Gastrocnemius medialis (tissue), 4 donors: ENCODE measurements around the gene KCNH3. TPM values are rescaled to one million over a fixed set of nuclear protein-coding genes. Genes with fewer than 3 reads are reported as not detected.

ENCODE experiments used
- ATAC-seq, 2 donors: fragments of 150-250 bp; one replicate each; pipeline ENCODE4 v1.9.1; 2016
- DNase-seq, 2 donors: peaks; one replicate each; pipeline ENCODE4 v3.0.0-alpha.2; 2019
- H3K27ac ChIP-seq, 4 donors: fragments of 200-600 bp; sonication (generic); 1 replicate in 1 of 4; 2 replicates in 3 of 4; pipeline ENCODE4 v1.5.1; 2016 to 2018; ENCODE audit warnings: mild to moderate bottlenecking in 2 of 4, moderate library complexity in 1 of 4
- H3K27me3 ChIP-seq, 3 donors: fragments of 200-600 bp; sonication (generic) in 2 of 3; 1 replicate in 1 of 3; 2 replicates in 2 of 3; pipeline versions ENCODE4 v1.5.1 to v1.6.0; 2016 to 2019; ENCODE audit warnings: mild to moderate bottlenecking in 1 of 3, moderate library complexity in 1 of 3
- H3K36me3 ChIP-seq, 2 donors: fragments of 200-600 bp; sonication (generic) in 1 of 2; one replicate each; pipeline ENCODE4 v1.5.1; 2017 to 2018
- H3K4me1 ChIP-seq, 2 donors: fragments of 200-600 bp; sonication (generic) in 1 of 2; one replicate each; pipeline ENCODE4 v1.5.1; 2016 to 2017; ENCODE audit warnings: mild to moderate bottlenecking in 2 of 2
- H3K4me3 ChIP-seq, 4 donors: fragments of 200-600 bp; sonication (generic) in 3 of 4; 1 replicate in 1 of 4; 2 replicates in 3 of 4; pipeline ENCODE4 v1.5.1; 2016 to 2019; ENCODE audit warnings: mild to moderate bottlenecking in 2 of 4
- H3K9me3 ChIP-seq, 3 donors: fragments of 200-600 bp; sonication (generic) in 2 of 3; 1 replicate in 1 of 3; 2 replicates in 2 of 3; pipeline ENCODE4 v1.5.1; 2016 to 2019
- POLR2A ChIP-seq, 2 donors: fragments of 450-650 bp; IDR thresholded peaks; one replicate each; pipeline ENCODE4 v1.6.1; 2017; ENCODE audit warnings: antibody characterized with exemption in 2 of 2, mild to moderate bottlenecking in 2 of 2, moderate library complexity in 2 of 2
- in situ Hi-C, 4 donors: fragments of 200-750 bp; cut with MboI; loops; one replicate each; pipeline versions ENCODE4 v1.15.0 to v1.8.0; 2017; ENCODE audit warnings: low sequenced_read_pairs in 4 of 4
- intact Hi-C: fragments of 100-400 bp; cut with DNase I; formaldehyde crosslinking; loops from one replicate; pipeline ENCODE4 v1.15.1; 2023; ENCODE audit warnings: low total_unique reads
- total RNA-seq, 4 donors: library from RNA; depleted of rRNA; stranded (reverse); fragments of >200 nt; gene quantifications; one replicate each; pipeline versions ENCODE4 v1.1.0 to v1.2.3, GENCODE V29; 2016
- TF ChIP-seq, protein P1 (sequence below), 5 experiments: fragments of 450-650 bp in 3 of 5; fragments of 200-600 bp in 2 of 5; sonication (generic) in 2 of 5; IDR thresholded peaks in 4 of 5; conservative IDR thresholded peaks in 1 of 5; 1 replicate in 4 of 5; 2 replicates in 1 of 5; pipeline ENCODE4 v1.5.1; 2016 to 2019; ENCODE audit warnings: antibody characterized with exemption in 5 of 5, mild to moderate bottlenecking in 3 of 5, moderate library complexity in 3 of 5

Gene KCNH3
- total RNA-seq, 4 donors from 2014 or later: not detected

DNA sequence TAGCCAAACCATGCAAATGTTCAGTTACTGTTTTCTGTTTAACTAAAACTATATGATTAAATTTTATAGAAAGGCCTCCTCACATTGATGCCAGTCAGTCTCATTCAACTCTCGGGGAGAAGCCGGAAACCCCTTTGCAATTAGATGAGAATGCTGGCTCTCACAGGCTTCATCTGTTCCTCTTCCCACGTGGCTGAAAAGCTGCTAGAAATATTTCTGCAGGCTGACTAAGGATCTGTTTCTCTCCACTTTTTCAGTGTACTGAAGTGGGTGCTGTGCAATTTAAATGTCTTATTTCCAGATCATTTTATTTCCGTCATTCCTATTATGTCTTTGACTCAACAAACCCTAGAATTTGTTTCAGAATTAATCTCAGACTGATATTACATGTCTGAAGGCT, 17.4 kb upstream of the KCNH3 start:
- TF ChIP-seq POLR2A (IDR thresholded peaks at IDR 0.05): no peak
- no peaks in the 10 kb centered on the region for H3K9me3 ChIP-seq
- peaks cover 0 to 58% of the 10 kb centered on the region in 2 donors for H3K36me3 ChIP-seq
- ATAC-seq (no peak), DNase-seq (no peak)
- in situ Hi-C loops (no loop called here), intact Hi-C loops (no loop called here)
- H3K27ac ChIP-seq: no peak overlapping the region
- H3K4me3 ChIP-seq: no peak overlapping the region
- no peaks in the 10 kb centered on the region for H3K4me1 ChIP-seq
- H3K27me3 ChIP-seq: no peaks in the 10 kb centered on the region

DNA sequence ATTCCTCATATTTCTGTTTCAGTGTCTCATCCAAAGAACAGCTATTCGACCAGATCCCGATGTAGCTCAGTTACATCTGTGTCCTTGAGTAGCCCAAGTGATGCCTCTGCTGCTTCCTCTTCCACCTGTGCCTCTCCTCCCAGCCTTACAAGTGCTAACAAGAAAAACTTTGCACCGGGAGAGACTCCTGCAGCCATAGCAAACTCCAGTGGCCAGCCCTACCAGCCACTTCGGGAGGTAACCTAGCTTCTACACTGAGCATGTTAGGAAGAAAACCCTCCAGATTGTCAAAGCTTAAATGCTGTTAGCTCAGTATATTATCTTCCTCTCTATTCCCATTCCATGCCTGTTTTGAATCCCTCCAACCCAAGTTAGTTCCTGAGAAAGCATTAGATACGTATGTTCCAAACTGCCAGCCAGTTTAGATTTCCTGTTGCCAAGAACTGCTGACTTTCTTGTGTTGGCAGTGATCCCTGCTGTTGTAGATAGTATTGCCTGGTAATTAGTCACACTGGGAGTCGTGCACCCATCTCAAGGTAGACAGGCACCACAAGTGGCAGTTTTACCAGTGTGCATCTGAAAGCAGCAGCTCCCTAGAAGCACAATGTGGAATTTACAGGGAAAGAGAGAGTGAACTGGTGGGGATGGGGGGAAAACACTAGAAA, 14.0 kb upstream of the KCNH3 start:
- Histone ChIP-seq H3K27ac (no peak overlapping the region), H3K36me3 (peaks cover 0 to 65% of the 10 kb centered on the region in 2 donors), H3K4me1 (no peaks in the 10 kb centered on the region), H3K4me3 (no peak overlapping the region), H3K27me3 (no peaks in the 10 kb centered on the region), H3K9me3 (no peaks in the 10 kb centered on the region)
- ATAC-seq: no peak
- no peak for DNase-seq
- intact Hi-C loops (no loop called here), in situ Hi-C loops (no loop called here)
- TF ChIP-seq, protein P1, sequence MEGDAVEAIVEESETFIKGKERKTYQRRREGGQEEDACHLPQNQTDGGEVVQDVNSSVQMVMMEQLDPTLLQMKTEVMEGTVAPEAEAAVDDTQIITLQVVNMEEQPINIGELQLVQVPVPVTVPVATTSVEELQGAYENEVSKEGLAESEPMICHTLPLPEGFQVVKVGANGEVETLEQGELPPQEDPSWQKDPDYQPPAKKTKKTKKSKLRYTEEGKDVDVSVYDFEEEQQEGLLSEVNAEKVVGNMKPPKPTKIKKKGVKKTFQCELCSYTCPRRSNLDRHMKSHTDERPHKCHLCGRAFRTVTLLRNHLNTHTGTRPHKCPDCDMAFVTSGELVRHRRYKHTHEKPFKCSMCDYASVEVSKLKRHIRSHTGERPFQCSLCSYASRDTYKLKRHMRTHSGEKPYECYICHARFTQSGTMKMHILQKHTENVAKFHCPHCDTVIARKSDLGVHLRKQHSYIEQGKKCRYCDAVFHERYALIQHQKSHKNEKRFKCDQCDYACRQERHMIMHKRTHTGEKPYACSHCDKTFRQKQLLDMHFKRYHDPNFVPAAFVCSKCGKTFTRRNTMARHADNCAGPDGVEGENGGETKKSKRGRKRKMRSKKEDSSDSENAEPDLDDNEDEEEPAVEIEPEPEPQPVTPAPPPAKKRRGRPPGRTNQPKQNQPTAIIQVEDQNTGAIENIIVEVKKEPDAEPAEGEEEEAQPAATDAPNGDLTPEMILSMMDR (IDR thresholded peaks at IDR 0.05 in 4 of 5, conservative IDR thresholded peaks at IDR 0.05 in 1 of 5): no peak
- no peak for TF ChIP-seq POLR2A (IDR thresholded peaks at IDR 0.05)

DNA sequence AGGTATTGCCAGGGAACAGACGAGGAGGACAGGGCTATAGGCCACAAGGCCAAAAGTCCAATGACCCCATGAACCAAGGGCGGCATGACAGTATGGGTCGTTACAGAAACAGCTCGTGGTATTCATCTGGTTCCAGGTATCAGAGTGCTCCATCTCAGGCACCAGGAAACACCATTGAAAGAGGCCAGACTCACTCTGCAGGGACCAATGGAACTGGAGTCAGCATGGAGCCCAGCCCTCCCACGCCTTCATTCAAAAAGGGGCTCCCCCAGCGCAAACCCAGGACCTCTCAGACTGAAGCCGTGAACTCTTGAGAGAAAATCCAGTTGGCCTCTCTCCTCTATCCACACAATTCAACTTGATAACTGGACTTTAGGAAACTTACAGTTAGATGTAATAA, 12.9 kb upstream of the KCNH3 start:
- Histone ChIP-seq H3K4me1 (no peaks in the 10 kb centered on the region), H3K9me3 (no peaks in the 10 kb centered on the region), H3K36me3 (peaks cover 0 to 65% of the 10 kb centered on the region in 2 donors), H3K27me3 (no peaks in the 10 kb centered on the region), H3K4me3 (no peak overlapping the region), H3K27ac (no peak overlapping the region)
- intact Hi-C loops (no loop called here), in situ Hi-C loops (no loop called here)
- DNase-seq (no peak), ATAC-seq (no peak)
- TF ChIP-seq, protein P1 (IDR thresholded peaks at IDR 0.05 in 4 of 5, conservative IDR thresholded peaks at IDR 0.05 in 1 of 5): no peak
- no peak for TF ChIP-seq POLR2A (IDR thresholded peaks at IDR 0.05)

DNA sequence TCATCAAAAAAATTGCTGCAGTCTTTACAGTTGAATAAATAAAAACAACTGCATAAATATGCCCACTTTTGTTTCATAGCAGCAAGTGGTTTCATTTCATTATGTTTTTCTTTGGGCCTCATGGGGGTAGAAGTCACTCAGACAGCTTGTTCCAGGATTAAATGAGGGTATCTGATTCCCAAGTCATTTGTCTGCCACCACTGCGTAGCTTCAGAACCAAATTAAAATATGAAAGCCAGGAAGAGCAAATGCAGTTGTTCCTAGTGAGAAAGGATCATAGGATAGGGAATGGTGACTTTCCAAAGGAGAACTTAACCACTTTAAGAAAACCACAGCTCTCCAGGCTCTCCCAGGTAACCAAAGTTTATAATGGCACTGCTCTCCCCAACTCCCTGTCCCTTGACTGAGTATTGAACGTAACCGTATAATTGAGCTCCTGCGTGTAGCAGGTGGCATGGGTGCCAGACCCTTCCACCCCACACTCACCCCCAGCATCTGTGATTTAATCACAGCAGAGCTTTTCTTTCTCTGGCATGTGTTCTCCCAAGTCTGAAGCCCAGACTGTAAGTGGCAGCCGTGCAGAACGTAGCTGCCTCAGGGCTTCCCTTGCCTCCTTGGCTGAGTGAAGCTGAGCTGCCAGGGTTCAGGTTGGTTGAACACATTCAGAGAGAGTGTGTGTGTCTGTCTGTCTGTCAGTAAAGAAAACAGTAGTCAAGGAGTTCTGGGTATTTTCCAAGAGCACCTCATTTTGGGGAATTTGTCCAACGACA, 11.3 kb upstream of the KCNH3 start:
- peaks cover 0 to 51% of the 10 kb centered on the region in 2 donors for H3K36me3 ChIP-seq
- DNase-seq: no peak
- in situ Hi-C loops: no loop called here

DNA sequence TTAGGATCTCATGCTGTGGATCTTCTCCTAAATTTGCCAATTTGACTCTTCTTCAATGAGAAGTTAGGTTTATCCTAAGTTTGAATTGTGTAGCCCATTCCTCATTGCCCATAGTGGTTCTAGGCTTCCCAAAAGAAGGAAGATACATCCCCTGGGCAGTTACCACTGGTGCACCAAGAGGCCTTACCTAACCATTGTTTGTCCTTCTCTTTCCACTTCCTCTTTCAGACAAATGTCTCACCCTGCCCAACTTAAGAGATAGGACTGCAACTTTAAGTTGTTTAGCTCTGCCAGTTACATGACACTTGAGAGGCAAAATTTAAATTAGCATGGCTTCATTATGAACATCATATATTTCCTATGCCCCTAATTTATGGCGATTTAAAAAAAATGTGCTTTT, 9.4 kb upstream of the KCNH3 start:
- DNase-seq (no peak), ATAC-seq (no peak)
- Histone ChIP-seq H3K27ac (no peak overlapping the region), H3K4me1 (no peaks in the 10 kb centered on the region), H3K9me3 (no peaks in the 10 kb centered on the region), H3K27me3 (no peaks in the 10 kb centered on the region), H3K4me3 (no peak overlapping the region), H3K36me3 (peaks cover 0 to 36% of the 10 kb centered on the region in 2 donors)
- in situ Hi-C loops: no loop called here
- intact Hi-C loops: no loop called here
- TF ChIP-seq, protein P1 (IDR thresholded peaks at IDR 0.05 in 4 of 5, conservative IDR thresholded peaks at IDR 0.05 in 1 of 5): no peak
- TF ChIP-seq POLR2A (IDR thresholded peaks at IDR 0.05): no peak

More for the DNA sequence above, 11.3 kb upstream of the KCNH3 start:
- Histone ChIP-seq H3K27me3 (no peaks in the 10 kb centered on the region), H3K4me1 (no peaks in the 10 kb centered on the region), H3K9me3 (no peaks in the 10 kb centered on the region), H3K27ac (no peak overlapping the region), H3K4me3 (no peak overlapping the region)
- intact Hi-C loops: no loop called here
- no peak for TF ChIP-seq POLR2A (IDR thresholded peaks at IDR 0.05)
- TF ChIP-seq, protein P1 (IDR thresholded peaks at IDR 0.05 in 4 of 5, conservative IDR thresholded peaks at IDR 0.05 in 1 of 5): no peak
- ATAC-seq: no peak
